GM12864 (cell line): ENCODE measurements around the gene OR52M1.
"Not testable (repeated sequence)": the region's sequence is repeated elsewhere in the genome, so short reads cannot be mapped to it uniquely, and the experiment has no call there.

ENCODE experiments used
- DNase-seq: peaks from one replicate; pipeline ENCODE4 v3.0.0-alpha.2; 2011; ENCODE audit warnings: low read depth
- H3K4me3 ChIP-seq: 2 replicates; pipeline ENCODE4 v1.5.1; 2011; ENCODE audit warnings: mild to moderate bottlenecking, low read depth, low read length, control low read depth
- TF ChIP-seq, protein P1 (sequence below): IDR thresholded peaks from 2 replicates; pipeline ENCODE4 v1.5.1; 2011; ENCODE audit warnings: low read depth, mild to moderate bottlenecking, moderate library complexity, low read length, control low read depth, inconsistent platforms; ENCODE audit errors: missing control alignments

Gene OR52M1

DNA sequence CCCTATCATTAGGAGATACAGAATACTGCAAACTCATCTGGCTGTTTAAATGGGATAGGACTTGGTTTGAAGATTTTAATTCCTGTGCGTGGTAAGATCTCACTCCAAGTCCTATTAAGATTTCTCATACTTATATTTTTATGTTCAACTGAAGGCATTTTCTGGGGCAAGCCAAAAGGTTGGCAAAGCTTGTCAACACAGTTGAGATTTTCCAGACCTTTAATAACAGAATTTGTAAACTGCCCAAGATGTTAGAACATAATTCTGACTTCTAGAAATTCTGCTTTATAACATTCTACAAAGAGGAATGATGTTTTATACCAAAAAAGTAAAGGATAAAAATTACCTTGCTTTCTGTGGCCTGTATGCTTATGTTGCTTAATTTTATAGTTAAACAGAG is 30.8 kb upstream of the OR52M1 start:
- no peak overlapping the region for H3K4me3 ChIP-seq
- TF ChIP-seq, protein P1, sequence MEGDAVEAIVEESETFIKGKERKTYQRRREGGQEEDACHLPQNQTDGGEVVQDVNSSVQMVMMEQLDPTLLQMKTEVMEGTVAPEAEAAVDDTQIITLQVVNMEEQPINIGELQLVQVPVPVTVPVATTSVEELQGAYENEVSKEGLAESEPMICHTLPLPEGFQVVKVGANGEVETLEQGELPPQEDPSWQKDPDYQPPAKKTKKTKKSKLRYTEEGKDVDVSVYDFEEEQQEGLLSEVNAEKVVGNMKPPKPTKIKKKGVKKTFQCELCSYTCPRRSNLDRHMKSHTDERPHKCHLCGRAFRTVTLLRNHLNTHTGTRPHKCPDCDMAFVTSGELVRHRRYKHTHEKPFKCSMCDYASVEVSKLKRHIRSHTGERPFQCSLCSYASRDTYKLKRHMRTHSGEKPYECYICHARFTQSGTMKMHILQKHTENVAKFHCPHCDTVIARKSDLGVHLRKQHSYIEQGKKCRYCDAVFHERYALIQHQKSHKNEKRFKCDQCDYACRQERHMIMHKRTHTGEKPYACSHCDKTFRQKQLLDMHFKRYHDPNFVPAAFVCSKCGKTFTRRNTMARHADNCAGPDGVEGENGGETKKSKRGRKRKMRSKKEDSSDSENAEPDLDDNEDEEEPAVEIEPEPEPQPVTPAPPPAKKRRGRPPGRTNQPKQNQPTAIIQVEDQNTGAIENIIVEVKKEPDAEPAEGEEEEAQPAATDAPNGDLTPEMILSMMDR: no peak
- no peak for DNase-seq

DNA sequence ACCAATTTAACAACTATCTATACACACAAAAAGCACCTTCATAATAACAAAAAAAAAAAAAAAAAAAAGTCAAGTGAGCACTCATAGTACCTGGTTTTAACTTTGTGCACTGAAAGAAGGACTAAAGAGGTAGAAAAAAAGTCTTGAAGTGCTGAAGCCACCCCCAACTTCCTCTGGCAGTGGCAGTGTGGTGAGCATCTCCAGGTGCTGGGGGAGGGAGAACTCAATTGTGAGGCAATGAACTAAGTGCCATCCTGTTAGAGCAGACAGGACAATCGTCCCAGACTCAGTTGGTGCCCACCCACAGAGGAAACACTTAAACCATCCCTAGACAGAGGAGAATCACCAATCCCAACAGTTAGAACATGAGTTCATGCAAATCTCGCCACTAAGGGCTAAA is 22.7 kb upstream of the OR52M1 start:
- H3K4me3 ChIP-seq: no peak overlapping the region
- TF ChIP-seq, protein P1: no peak
- DNase-seq: no peak

DNA sequence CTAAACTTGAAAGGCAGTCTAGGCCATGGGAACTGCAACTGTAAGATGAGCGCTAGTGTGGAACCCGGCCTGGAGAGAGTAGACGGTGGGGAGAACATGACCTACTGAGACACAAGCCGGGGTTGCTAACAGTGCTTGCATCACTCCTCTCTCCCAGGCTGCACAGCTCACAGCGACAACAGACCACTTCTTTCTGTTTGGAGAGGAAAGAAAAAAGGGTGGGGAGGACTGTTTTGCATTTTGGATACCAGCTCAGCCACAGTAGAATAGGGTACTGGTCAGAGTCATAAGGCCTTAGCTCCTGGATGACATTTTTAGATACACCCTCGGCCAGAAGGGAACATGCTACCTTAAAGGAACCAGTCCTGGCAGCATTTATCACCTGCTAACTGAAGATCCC is 22.2 kb upstream of the OR52M1 start:
- H3K4me3 ChIP-seq: no peak overlapping the region
- TF ChIP-seq, protein P1: no peak
- DNase-seq: no peak

DNA sequence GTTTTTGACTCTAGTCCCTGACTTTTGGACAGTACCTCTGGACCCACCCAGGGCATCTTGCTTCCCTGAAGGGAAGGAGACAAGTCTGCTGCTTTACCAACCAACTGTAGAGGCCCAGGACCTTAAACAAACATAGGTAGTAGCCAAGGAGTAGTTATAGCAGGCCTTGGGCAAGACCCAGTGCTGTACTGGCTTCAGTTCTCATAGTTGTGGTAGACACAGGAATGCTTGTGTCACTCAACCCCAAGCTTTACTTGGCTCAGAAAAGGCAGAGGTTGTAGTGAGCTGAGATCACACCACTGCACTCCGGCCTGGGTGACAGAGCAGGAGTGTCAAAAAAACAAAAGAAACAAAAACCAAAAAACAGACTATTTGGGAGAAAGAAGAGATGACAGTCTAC is 21.3 kb upstream of the OR52M1 start:
- H3K4me3 ChIP-seq: no peak overlapping the region
- TF ChIP-seq, protein P1: no peak
- no peak for DNase-seq

DNA sequence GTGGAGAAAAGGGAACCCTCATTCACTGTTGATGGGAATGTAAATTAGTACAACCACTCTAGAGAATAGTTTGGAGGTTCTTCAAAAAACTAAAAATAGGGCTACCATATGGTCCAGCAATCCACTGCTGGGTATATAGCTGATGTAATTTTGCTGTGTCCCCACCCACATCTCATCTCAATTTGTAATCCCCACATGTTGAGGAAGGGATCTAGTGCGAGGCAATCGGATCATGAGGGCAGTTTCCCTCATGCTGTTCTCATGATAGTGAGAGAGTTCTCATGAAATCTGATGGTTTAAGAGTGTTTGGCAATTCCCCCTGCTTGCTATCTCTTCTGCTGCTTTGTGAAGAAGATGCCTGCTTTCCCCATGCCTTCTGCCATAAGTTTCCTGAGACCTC is 17.1 kb upstream of the OR52M1 start:
- TF ChIP-seq, protein P1: no peak
- no peak for DNase-seq
- H3K4me3 ChIP-seq: no peak overlapping the region

DNA sequence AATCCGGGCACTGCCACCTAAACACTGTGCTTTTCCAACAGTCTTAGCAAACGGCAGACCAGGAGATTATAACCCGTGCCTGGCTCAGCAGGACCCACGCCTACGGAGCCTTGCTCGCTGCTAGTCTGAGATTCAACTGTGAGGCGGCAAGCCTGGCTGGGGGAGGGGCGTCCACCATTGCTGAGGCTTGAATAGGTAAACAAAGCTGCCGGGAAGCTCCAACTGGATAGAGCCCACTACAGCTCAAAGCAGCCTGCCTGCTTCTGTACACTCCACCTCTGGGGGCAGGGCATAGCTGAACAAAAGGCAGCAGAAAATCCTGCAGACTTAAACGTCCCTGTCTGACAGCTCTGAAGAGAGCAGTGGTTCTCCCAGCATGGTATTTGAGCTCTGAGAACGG is 13.3 kb upstream of the OR52M1 start:
- DNase-seq, H3K4me3 ChIP-seq: not testable (repeated sequence)

DNA sequence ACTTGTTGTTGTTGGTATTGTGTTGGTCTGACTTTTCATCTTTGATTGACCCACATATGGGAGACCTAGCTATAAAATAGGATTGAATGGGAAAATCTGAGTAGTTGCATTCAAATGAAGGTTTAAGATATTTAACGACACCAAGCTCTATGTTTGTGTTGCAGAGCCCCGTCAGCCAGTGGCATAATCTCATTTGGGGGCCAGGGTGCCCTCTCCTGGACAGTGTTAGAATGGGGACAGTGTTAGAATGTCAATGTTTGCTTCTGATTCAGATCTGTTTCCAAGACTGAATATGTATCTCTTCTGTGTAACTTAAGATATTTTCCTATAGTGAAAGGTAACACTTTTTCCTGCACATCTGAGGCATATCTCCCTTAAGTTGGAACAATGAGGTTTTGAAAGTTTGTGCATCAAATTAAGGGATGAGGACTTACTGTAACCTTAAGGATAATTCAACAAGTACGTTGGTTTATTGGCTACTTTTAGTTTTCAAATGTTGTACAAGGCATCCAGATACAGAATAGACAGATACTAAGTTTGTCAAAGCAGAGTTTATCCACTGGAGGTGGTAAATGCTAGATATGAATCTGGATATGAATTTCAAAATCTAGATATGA is 5.3 kb upstream of the OR52M1 start:
- no peak for DNase-seq

More for the DNA sequence above, 5.3 kb upstream of the OR52M1 start:
- H3K4me3 ChIP-seq: no peak overlapping the region
- TF ChIP-seq, protein P1: peak; percentile 65
